GM12892 (cell line): Measurements from ENCODE around the gene CNR1.

Experiments used
- POLR2A ChIP-seq: IDR thresholded peaks from 2 replicates; pipeline ENCODE4 v1.6.1; 2011; ENCODE audit warnings: low read depth, low read length, control low read depth
- POLR2AphosphoS5 ChIP-seq: IDR thresholded peaks from 2 replicates; pipeline ENCODE4 v1.6.1; 2011; ENCODE audit warnings: low read depth, low read length, control low read depth

- no peak for TF ChIP-seq POLR2A
- no peak for TF ChIP-seq POLR2AphosphoS5
These were observed 2.5 kb downstream of the CNR1 start for GRCh38 chr6:88163616-88164015.
